H9 (cell line): ENCODE data around the gene CCDC170. TPM values are rescaled to one million over a fixed set of nuclear protein-coding genes. Genes with fewer than 3 reads are reported as not detected.

ENCODE experiments used
- DNase-seq: peaks from one replicate; pipeline ENCODE4 v3.0.0-alpha.2; 2017
- H2AFZ ChIP-seq: one replicate; pipeline ENCODE4 v1.6.1; 2013; ENCODE audit warnings: mild to moderate bottlenecking, low read length, control low read depth, moderate library complexity
- H2AK5ac ChIP-seq: 2 replicates; pipeline ENCODE4 v1.6.1; 2013; ENCODE audit warnings: low read length, control low read depth, mixed read lengths; ENCODE audit not compliant: insufficient read length
- H2BK120ac ChIP-seq: one replicate; pipeline ENCODE4 v1.6.1; 2013; ENCODE audit warnings: low read depth, mild to moderate bottlenecking, low read length, control low read depth, inconsistent platforms; ENCODE audit not compliant: poor library complexity, severe bottlenecking
- H2BK12ac ChIP-seq: 2 replicates; pipeline ENCODE4 v1.6.1; 2013; ENCODE audit warnings: low read length, control low read depth, mixed read lengths, low read depth; ENCODE audit not compliant: insufficient read length
- H2BK15ac ChIP-seq: 2 replicates; pipeline ENCODE4 v1.6.1; 2013; ENCODE audit warnings: low read depth, low read length, control low read depth
- H2BK20ac ChIP-seq: one replicate; pipeline ENCODE4 v1.6.1; 2013; ENCODE audit warnings: low read depth, mild to moderate bottlenecking, low read length, control low read depth, inconsistent platforms; ENCODE audit not compliant: poor library complexity, severe bottlenecking
- H2BK5ac ChIP-seq: 2 replicates; pipeline ENCODE4 v1.6.1; 2013; ENCODE audit warnings: low read length, control low read depth, mixed read lengths; ENCODE audit not compliant: insufficient read length
- H3K14ac ChIP-seq: 2 replicates; pipeline ENCODE4 v1.6.1; 2013; ENCODE audit warnings: low read length, control low read depth; ENCODE audit not compliant: insufficient read depth
- H3K18ac ChIP-seq: 2 replicates; pipeline ENCODE4 v1.6.1; 2013; ENCODE audit warnings: low read depth, mild to moderate bottlenecking, mixed read lengths, low read length, control low read depth; ENCODE audit not compliant: insufficient read length
- H3K23ac ChIP-seq: 2 replicates; pipeline ENCODE4 v1.6.1; 2013; ENCODE audit warnings: low read length, control low read depth, mixed read lengths, low read depth; ENCODE audit not compliant: insufficient read length
- H3K23me2 ChIP-seq: 2 replicates; pipeline ENCODE4 v1.6.1; 2013; ENCODE audit warnings: low read depth, mild to moderate bottlenecking, mixed read lengths, low read length, control low read depth; ENCODE audit not compliant: insufficient read length, poor library complexity, severe bottlenecking
- H3K27ac ChIP-seq: 2 replicates; pipeline ENCODE4 v1.5.1; 2013; ENCODE audit warnings: low read length, control low read depth, mixed read lengths, low read depth; ENCODE audit not compliant: insufficient read length
- H3K27me3 ChIP-seq: 2 replicates; pipeline ENCODE4 v1.6.1; 2013; ENCODE audit warnings: low read length, control low read depth, inconsistent platforms; ENCODE audit not compliant: insufficient read depth
- H3K4ac ChIP-seq: 2 replicates; pipeline ENCODE4 v1.6.1; 2013; ENCODE audit warnings: low read depth, mild to moderate bottlenecking, control low read depth, inconsistent platforms, low read length, moderate library complexity
- H3K4me1 ChIP-seq: 2 replicates; pipeline ENCODE4 v1.6.1; 2013; ENCODE audit warnings: low read length, control low read depth, inconsistent platforms; ENCODE audit not compliant: insufficient read depth
- H3K4me2 ChIP-seq: 2 replicates; pipeline ENCODE4 v1.6.1; 2013; ENCODE audit warnings: low read length, control low read depth, mixed read lengths; ENCODE audit not compliant: insufficient read length, insufficient read depth
- H3K56ac ChIP-seq: 2 replicates; pipeline ENCODE4 v1.6.1; 2013; ENCODE audit warnings: low read depth, mild to moderate bottlenecking, mixed read lengths, low read length, control low read depth; ENCODE audit not compliant: insufficient read length
- H3K79me1 ChIP-seq: 2 replicates; pipeline ENCODE4 v1.6.1; 2013; ENCODE audit warnings: low read depth, mild to moderate bottlenecking, moderate library complexity, low read length, control low read depth, inconsistent platforms; ENCODE audit not compliant: insufficient read depth, poor library complexity, severe bottlenecking
- H3K79me2 ChIP-seq: 2 replicates; pipeline ENCODE4 v1.6.1; 2013; ENCODE audit warnings: low read length, control low read depth, inconsistent platforms; ENCODE audit not compliant: insufficient read depth
- H3K9ac ChIP-seq: 2 replicates; pipeline ENCODE4 v1.6.1; 2013; ENCODE audit warnings: low read length, control low read depth, mixed read lengths; ENCODE audit not compliant: insufficient read length; ENCODE audit errors: extremely low read depth
- H3K9me3 ChIP-seq: one replicate; pipeline ENCODE4 v1.6.1; 2013; ENCODE audit warnings: low read depth, low read length, inconsistent platforms; ENCODE audit not compliant: control insufficient read depth
- H3T11ph ChIP-seq: one replicate; pipeline ENCODE4 v1.6.1; 2013; ENCODE audit warnings: mild to moderate bottlenecking, low read length, control low read depth, inconsistent platforms
- H4K20me1 ChIP-seq: one replicate; pipeline ENCODE4 v1.6.1; 2013; ENCODE audit not compliant: control insufficient read depth, insufficient read length, insufficient read depth
- H4K5ac ChIP-seq: 2 replicates; pipeline ENCODE4 v1.6.1; 2013; ENCODE audit warnings: low read depth, mild to moderate bottlenecking, mixed read lengths, low read length, control low read depth; ENCODE audit not compliant: insufficient read length
- H4K8ac ChIP-seq: replicated peaks from 2 replicates; pipeline ENCODE4 v1.6.1; 2013; ENCODE audit warnings: low read length, control low read depth, mixed read lengths, low read depth; ENCODE audit not compliant: insufficient read length
- H4K91ac ChIP-seq: 2 replicates; pipeline ENCODE4 v1.6.1; 2013; ENCODE audit warnings: low read depth, mild to moderate bottlenecking, moderate library complexity, mixed read lengths, low read length, control low read depth; ENCODE audit not compliant: insufficient read length
- H3K27ac Mint-ChIP-seq, 3 experiments: 2 replicates in 2 of 3; 3 replicates in 1 of 3; pipeline ENCODE4 v1.8.0; 2020 to 2021; ENCODE audit warnings: mixed read lengths in 3 of 3, mild to moderate bottlenecking in 1 of 3, moderate library complexity in 1 of 3
- H3K27me3 Mint-ChIP-seq: 2 replicates; pipeline ENCODE4 v1.8.0; 2021; ENCODE audit warnings: low read depth, mild to moderate bottlenecking, moderate library complexity, mixed read lengths
- H3K36me3 Mint-ChIP-seq, 3 experiments: 2 replicates in 2 of 3; 3 replicates in 1 of 3; pipeline ENCODE4 v1.8.0; 2020 to 2021; ENCODE audit warnings: low read depth in 3 of 3, mixed read lengths in 3 of 3; ENCODE audit not compliant: insufficient read depth in 1 of 3
- H3K4me1 Mint-ChIP-seq, 2 experiments: 2 replicates each; pipeline ENCODE4 v1.8.0; 2020; ENCODE audit warnings: mixed read lengths in 2 of 2
- H3K4me3 Mint-ChIP-seq, 2 experiments: 2 replicates in 1 of 2; 3 replicates in 1 of 2; pipeline ENCODE4 v1.8.0; 2020 to 2021; ENCODE audit warnings: mild to moderate bottlenecking in 2 of 2, mixed read lengths in 2 of 2, moderate library complexity in 1 of 2
- H3K9me3 Mint-ChIP-seq, 2 experiments: 2 replicates in 1 of 2; 3 replicates in 1 of 2; pipeline ENCODE4 v1.8.0; 2020; ENCODE audit warnings: mild to moderate bottlenecking in 2 of 2, mixed read lengths in 2 of 2, moderate library complexity in 1 of 2
- CTCF ChIP-seq: fragments of 200-600 bp; sonication (generic); conservative IDR thresholded peaks from 3 replicates; pipeline ENCODE4 v1.8.0; 2021; ENCODE audit warnings: antibody characterized with exemption, mild to moderate bottlenecking
- WGBS: extraction: QIAGEN DNeasy Blood & Tissue Kit; methylation state at CpG from one replicate; pipeline ENCODE4 v1.1.7; 2013; ENCODE audit warnings: missing lambda C conversion rate, low lambda C conversion rate, mixed read lengths; ENCODE audit not compliant: insufficient read length; ENCODE audit errors: extremely low coverage; 5-methylcytosine and 5-hydroxymethylcytosine counted together
- total RNA-seq: library from RNA; stranded (reverse); gene quantifications from 2 replicates; pipeline ENCODE4 v1.2.1, GENCODE V29; 2021

The CCDC170 gene
- total RNA-seq, 1 experiment from 2014 or later, result 0.07 TPM

DNA sequence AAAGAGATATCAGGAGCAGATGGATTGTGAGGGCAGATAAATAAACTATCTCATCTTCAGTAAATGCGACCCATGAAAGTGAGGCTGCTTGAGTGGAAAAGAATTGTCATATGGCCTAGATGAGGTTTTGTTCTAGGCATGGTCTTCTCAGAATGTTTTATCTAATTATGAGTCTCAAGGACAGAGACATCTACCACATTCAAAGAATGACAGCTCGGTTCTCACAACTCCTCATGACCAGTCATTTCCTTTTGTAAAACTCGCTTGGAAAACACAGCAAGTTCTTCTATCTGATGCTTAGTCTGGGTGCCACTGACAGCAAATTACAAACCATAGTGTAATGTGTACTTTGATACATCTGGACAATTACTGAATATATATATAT is 140.5 kb downstream of the CCDC170 start:
- H3K4me1 ChIP-seq, result no peaks in the 10 kb centered on the region; the same call in 1 of the 2 replicates
- H3K23me2 ChIP-seq, result no peaks in the 10 kb centered on the region
- H2BK120ac ChIP-seq, result no peak overlapping the region
- Mint-ChIP-seq H3K27me3 (no peaks in the 10 kb centered on the region), H3K9me3 (no peaks in the 10 kb centered on the region; a peak in 1 of 5 replicates), H3K27ac (no peak overlapping the region), H3K4me3 (no peak overlapping the region), H3K36me3 (no peaks in the 10 kb centered on the region), H3K4me1 (peaks cover 7% of the 10 kb centered on the region in 2 experiments)
- H2BK20ac ChIP-seq, result no peak overlapping the region
- H3K4me2 ChIP-seq, result no peak overlapping the region
- no peak overlapping the region for H2BK15ac ChIP-seq
- no peaks in the 10 kb centered on the region for H4K20me1 ChIP-seq
- H4K91ac ChIP-seq, result no peak overlapping the region
- no CpG with 5 or more reads among the region's 3 CpGs for WGBS
- H3K4ac ChIP-seq, result no peak overlapping the region
- no peak overlapping the region for H2BK12ac ChIP-seq
- H3K79me1 ChIP-seq, result no peaks in the 10 kb centered on the region
- H3K9me3 ChIP-seq, result no peaks in the 10 kb centered on the region
- H2BK5ac ChIP-seq, result no peak overlapping the region
- TF ChIP-seq CTCF, result no peak
- H3K27ac ChIP-seq, result no peak overlapping the region
- H3T11ph ChIP-seq, result no peak overlapping the region
- H3K9ac ChIP-seq, result no peak overlapping the region
- no peaks in the 10 kb centered on the region for H3K79me2 ChIP-seq
- no peak overlapping the region for H2AFZ ChIP-seq
- H3K56ac ChIP-seq, result no peak overlapping the region
- H3K18ac ChIP-seq, result no peak overlapping the region
- no peaks in the 10 kb centered on the region for H3K27me3 ChIP-seq
- DNase-seq, result no peak
- H2AK5ac ChIP-seq, result no peak overlapping the region
- no peak overlapping the region for H4K5ac ChIP-seq
- H4K8ac ChIP-seq, result no peak overlapping the region
- no peak overlapping the region for H3K14ac ChIP-seq
- H3K23ac ChIP-seq, result no peak overlapping the region
